AG04450 (cell line): ENCODE measurements around the gene APOE. TPM values are rescaled to one million over a fixed set of nuclear protein-coding genes. Genes with fewer than 3 reads are reported as not detected.
"Not testable (repeated sequence)": the region's sequence is repeated elsewhere in the genome, so short reads cannot be mapped to it uniquely, and the experiment has no call there.

Experiments used
- CTCF ChIA-PET: fragments of 300-600, 350-600 bp; formaldehyde crosslinking; extraction: SDS; loops from one replicate; lab custom pipeline; 2022; ENCODE audit warnings: antibody characterized with exemption, inconsistent platforms; lab: Charles Lee
- POLR2A ChIA-PET: fragments of 350-600 bp; formaldehyde crosslinking; extraction: SDS; loops from one replicate; lab custom pipeline; 2021; ENCODE audit warnings: antibody characterized with exemption, inconsistent platforms; lab: Yijun Ruan, JAX
- DNase-seq: peaks from one replicate; pipeline ENCODE4 v3.0.0-alpha.2; 2011; ENCODE audit warnings: low read depth, low spot score
- H3K27ac ChIP-seq: one replicate; pipeline ENCODE4 v1.5.1; 2012; ENCODE audit warnings: low read depth, low read length, control low read depth
- H3K27me3 ChIP-seq: one replicate; pipeline ENCODE4 v1.6.0; 2012; ENCODE audit warnings: low read length; ENCODE audit not compliant: control insufficient read depth, insufficient read depth
- H3K4me3 ChIP-seq: 2 replicates; pipeline ENCODE4 v1.5.1; 2011; ENCODE audit warnings: mild to moderate bottlenecking, low read depth, low read length, control low read depth
- H3K9me3 ChIP-seq: 2 replicates; pipeline ENCODE4 v1.5.1; 2012; ENCODE audit warnings: low read length; ENCODE audit not compliant: control insufficient read depth, insufficient read depth
- polyA plus RNA-seq: library from polyadenylated mRNA; depleted of rRNA; stranded (reverse); fragments of >200 nt; gene quantifications from 2 replicates; pipeline ENCODE4 v1.2.3, GENCODE V29; 2011
- TF ChIP-seq, protein P1 (sequence below): IDR thresholded peaks from 2 replicates; pipeline ENCODE4 v1.5.1; 2011; ENCODE audit warnings: low read depth, low read length, control low read depth, inconsistent platforms

APOE gene
- polyA plus RNA-seq, 1 experiment, result 5.9 TPM

- CTCF ChIA-PET, result interaction anchor here (0.6 kb wide), 1 partner anchor 126 kb away, joined by 3 read pairs; no protein-coding TSS in a partner anchor
- Histone ChIP-seq H3K27me3 (no peaks in the 10 kb centered on the region), H3K9me3 (no peaks in the 10 kb centered on the region), H3K4me3 (no peak overlapping the region), H3K27ac (no peak overlapping the region)
- TF ChIP-seq, protein P1, sequence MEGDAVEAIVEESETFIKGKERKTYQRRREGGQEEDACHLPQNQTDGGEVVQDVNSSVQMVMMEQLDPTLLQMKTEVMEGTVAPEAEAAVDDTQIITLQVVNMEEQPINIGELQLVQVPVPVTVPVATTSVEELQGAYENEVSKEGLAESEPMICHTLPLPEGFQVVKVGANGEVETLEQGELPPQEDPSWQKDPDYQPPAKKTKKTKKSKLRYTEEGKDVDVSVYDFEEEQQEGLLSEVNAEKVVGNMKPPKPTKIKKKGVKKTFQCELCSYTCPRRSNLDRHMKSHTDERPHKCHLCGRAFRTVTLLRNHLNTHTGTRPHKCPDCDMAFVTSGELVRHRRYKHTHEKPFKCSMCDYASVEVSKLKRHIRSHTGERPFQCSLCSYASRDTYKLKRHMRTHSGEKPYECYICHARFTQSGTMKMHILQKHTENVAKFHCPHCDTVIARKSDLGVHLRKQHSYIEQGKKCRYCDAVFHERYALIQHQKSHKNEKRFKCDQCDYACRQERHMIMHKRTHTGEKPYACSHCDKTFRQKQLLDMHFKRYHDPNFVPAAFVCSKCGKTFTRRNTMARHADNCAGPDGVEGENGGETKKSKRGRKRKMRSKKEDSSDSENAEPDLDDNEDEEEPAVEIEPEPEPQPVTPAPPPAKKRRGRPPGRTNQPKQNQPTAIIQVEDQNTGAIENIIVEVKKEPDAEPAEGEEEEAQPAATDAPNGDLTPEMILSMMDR, result no peak
- POLR2A ChIA-PET, result interaction anchor here (0.5 kb wide), 1 partner anchor 9 kb away, joined by 6 read pairs; no protein-coding TSS in a partner anchor
- no peak for DNase-seq
These were observed 27.3 kb upstream of the APOE start for GRCh38 chr19:44878120-44878865.

GRCh38 chr19:44879309-44880065 lies 26.1 kb upstream of the APOE start:
- ChIA-PET POLR2A (no interaction called here), CTCF (interaction anchor here (0.6 kb wide), 1 partner anchor 26 kb away, joined by 7 read pairs; no protein-coding TSS in a partner anchor)
- TF ChIP-seq, protein P1, result no peak
- Histone ChIP-seq H3K4me3 (no peak overlapping the region), H3K27ac (no peak overlapping the region), H3K9me3 (no peaks in the 10 kb centered on the region), H3K27me3 (no peaks in the 10 kb centered on the region)
- DNase-seq, result no peak

DNA sequence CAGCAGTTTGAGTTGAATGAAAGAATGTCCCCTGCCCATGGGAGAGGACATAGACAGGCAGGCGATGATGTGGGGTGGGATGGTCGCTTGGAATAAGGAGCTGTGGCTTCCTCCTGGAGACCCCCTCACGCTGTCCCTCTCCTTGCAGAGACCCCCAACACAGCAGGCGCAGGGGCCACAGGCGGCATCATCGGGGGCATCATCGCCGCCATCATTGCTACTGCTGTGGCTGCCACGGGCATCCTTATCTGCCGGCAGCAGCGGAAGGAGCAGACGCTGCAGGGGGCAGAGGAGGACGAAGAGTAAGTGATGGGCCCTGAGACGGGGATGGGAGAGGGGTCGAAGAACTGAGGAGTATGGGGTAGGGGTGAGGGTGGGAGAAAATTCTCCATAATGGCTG lies 23.5 kb upstream of the APOE start:
- no peak overlapping the region for H3K27ac ChIP-seq
- H3K27me3 ChIP-seq, result no peaks in the 10 kb centered on the region
- POLR2A ChIA-PET, result no interaction called here
- no peaks in the 10 kb centered on the region for H3K9me3 ChIP-seq
- TF ChIP-seq, protein P1, result no peak
- CTCF ChIA-PET, result interaction anchor here (0.6 kb wide), 1 partner anchor 69 kb away, joined by 4 read pairs; no protein-coding TSS in a partner anchor
- no peak overlapping the region for H3K4me3 ChIP-seq
- DNase-seq, result no peak

DNA sequence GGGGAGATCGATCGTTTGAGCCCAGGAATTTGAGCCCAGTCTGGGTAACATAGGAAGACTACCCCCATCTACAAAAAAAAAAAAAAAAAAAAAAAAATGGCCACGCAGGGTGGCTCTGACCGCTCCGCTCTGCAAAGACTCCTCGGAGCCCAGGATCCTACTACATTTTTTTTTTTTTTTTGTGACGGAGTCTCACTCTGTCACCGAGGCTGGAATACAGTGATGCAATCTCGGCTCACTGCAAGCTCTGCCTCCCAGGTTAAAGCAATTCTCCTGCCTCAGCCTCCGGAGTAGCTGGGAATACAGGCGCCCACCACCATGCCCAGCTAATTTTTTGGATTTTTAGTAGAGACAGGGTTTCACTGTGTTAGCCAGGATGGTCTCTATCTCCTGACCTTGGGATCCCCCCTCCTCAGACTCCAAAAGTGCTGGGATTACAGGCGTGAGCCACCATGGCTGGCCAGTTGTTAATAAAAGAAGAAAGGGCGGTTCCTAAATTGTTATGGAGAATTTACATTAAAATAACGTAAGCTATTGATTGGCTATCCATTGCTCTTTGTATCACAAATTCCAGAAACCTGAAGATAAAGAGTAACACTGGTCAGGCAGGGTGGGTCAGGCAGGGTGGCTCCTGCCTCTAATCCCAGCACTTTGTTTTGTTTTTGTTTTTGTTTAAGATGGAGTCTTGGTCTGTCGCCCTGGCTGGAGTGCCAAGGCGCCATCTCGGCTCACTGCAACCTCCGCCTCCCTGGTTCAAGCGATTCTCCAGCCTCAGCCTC lies 22.8 kb upstream of the APOE start:
- CTCF ChIA-PET, result interaction anchor here (0.6 to 1.6 kb wide), 3 partner anchors 68 to 194 kb away, joined by 3 to 5 read pairs (median 4); no protein-coding TSS in a partner anchor
- DNase-seq, H3K27me3 ChIP-seq, H3K27ac ChIP-seq, H3K9me3 ChIP-seq, POLR2A ChIA-PET, H3K4me3 ChIP-seq: not testable (repeated sequence)

DNA sequence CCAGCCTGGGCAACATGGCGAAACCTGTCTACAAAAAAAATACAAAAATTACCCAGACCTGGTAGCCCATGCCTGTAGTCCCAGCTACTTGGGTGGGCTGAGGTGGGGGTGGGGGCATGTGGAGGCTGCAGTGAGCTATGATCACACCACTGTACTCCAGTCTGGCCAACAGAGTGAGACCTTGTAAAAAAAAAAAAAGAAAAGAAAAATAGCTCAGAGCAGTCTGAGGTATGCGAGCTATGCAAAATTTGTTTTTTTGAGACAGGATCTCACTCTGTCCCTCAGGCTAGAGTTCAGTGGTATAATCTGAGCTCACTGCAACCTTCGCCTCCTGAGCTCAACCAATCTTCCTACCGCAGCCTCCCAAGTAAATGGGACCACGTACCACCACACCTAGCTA lies 21.7 kb upstream of the APOE start:
- no peak for DNase-seq
- ChIA-PET POLR2A (interaction anchor here (0.6 to 1.1 kb wide), 4 partner anchors 15 to 38 kb away, joined by 3 to 9 read pairs (median 6); partner anchors contain the start of gene NECTIN2), CTCF (interaction anchor here (0.8 to 1.6 kb wide), 7 partner anchors 38 to 196 kb away, joined by 3 to 5 read pairs (median 3); partner anchors contain the start of gene NECTIN2)
- H3K9me3 ChIP-seq, result no peaks in the 10 kb centered on the region
- H3K27ac ChIP-seq, result no peak overlapping the region
- H3K27me3 ChIP-seq, result no peaks in the 10 kb centered on the region
- no peak overlapping the region for H3K4me3 ChIP-seq
- TF ChIP-seq, protein P1, result no peak
